ENCODE measurements around the gene HMMR. TPM values are rescaled to one million over a fixed set of nuclear protein-coding genes. Genes with fewer than 3 reads are reported as not detected.

HMMR gene
- total and polyA plus RNA-seq, 2 donors (not counting 1 experiment from before 2014, with no cell fraction given): 0.34 to 1.6 TPM

DNA sequence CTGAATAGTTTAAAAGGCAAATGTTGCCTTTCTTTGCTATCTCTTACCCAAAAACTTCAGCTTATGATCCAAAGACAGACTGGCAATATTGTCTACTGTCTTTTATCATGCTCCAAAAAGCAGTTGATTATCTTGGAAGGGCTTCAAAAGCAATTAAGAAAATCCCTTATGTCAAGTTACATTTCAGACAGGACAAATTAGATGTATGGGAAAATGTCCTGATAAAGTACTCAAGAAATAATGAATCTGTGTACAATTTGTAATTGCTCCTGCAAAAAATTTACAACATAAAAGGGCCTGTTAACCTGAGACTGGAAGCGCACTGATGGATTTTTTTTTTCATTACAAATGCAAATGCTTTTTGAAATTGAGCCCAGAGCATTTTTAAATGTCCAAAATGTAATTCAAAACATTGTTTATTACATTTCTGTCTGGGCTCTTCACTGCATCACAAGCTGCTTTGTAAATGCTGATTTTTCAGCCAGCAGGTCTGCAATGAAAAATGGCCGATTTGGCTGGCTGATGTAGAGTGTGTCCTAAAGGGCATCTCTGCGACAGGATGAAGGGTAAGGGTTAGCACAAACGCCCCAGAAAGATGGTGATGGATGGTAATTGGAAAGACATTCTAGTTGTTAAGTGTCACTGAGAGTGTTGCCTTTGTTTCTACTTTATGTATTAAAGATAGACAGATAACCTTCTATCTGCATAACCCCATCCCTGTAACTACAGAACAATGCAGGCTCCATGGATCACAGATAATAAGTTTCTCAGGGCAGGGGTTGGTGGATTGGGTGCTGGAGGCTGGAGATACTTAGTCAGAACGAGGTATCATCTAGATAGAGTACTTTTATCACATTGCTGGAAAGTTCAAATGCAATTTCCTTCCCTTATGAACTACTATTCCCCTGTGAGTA is 72.0 kb downstream of the HMMR start:
- Histone ChIP-seq H3K4me1 (ENCODE audit: control insufficient read depth in 2 of 2, insufficient read depth in 2 of 2, low read length in 2 of 2) (peaks cover 12 to 15% of the 10 kb centered on the region in 2 donors), H4K20me1 (ENCODE audit: control insufficient read depth, insufficient read depth, low read length, poor library complexity, severe bottlenecking) (no peaks in the 10 kb centered on the region), H3K9me3 (ENCODE audit: control extremely low read depth in 1 of 3, control insufficient read depth in 2 of 3, insufficient read depth in 1 of 3, low read length in 2 of 3) (no peaks in the 10 kb centered on the region), H2AFZ (ENCODE audit: insufficient read depth, low read depth, low read length, poor library complexity, severe bottlenecking) (no peak overlapping the region), H3K27me3 (replicated peaks in 1 of 4; ENCODE audit: control extremely low read depth in 1 of 4, control insufficient read depth in 3 of 4, insufficient read depth in 4 of 4, low read length in 3 of 4) (no peaks in the 10 kb centered on the region), H3K36me3 (replicated peaks in 1 of 2; ENCODE audit: control extremely low read depth in 1 of 2, control insufficient read depth in 1 of 2, extremely low read depth in 1 of 2, insufficient read depth in 2 of 2, low read length in 1 of 2) (no peaks in the 10 kb centered on the region), H3K4me3 (ENCODE audit: control extremely low read depth in 1 of 5, extremely low read depth in 1 of 5, insufficient read depth in 1 of 5, low read depth in 2 of 5, low read length in 4 of 5) (no peak overlapping the region), H3K9ac (ENCODE audit: low read length) (no peak overlapping the region), H3K79me2 (ENCODE audit: control insufficient read depth, insufficient read depth, low read length) (no peaks in the 10 kb centered on the region), H3K4me2 (replicated peaks; ENCODE audit: low read depth, low read length, poor library complexity, severe bottlenecking) (no peak overlapping the region), H3K27ac (ENCODE audit: low read length in 2 of 2) (no peak overlapping the region)
- peaks cover 26% of the 10 kb centered on the region for H3K4me1 Mint-ChIP-seq
- H3K27ac Mint-ChIP-seq: no peak overlapping the region
- no peak for DNase-seq
- ChIA-PET CTCF (no interaction called here), POLR2A (no interaction called here)
- H3K4me3 Mint-ChIP-seq: no peak overlapping the region
- 100% methylated on average over 1 of the region's 5 CpGs for WGBS (ENCODE audit: insufficient coverage)
- peaks cover 4% of the 10 kb centered on the region for H3K9me3 Mint-ChIP-seq (ENCODE audit: insufficient read depth)
- intact Hi-C loops (cut with micrococcal nuclease): no loop called here
- no peak for ATAC-seq (ENCODE audit: low read depth)
- no peaks in the 10 kb centered on the region for H3K27me3 Mint-ChIP-seq
- TF ChIP-seq, protein P1, sequence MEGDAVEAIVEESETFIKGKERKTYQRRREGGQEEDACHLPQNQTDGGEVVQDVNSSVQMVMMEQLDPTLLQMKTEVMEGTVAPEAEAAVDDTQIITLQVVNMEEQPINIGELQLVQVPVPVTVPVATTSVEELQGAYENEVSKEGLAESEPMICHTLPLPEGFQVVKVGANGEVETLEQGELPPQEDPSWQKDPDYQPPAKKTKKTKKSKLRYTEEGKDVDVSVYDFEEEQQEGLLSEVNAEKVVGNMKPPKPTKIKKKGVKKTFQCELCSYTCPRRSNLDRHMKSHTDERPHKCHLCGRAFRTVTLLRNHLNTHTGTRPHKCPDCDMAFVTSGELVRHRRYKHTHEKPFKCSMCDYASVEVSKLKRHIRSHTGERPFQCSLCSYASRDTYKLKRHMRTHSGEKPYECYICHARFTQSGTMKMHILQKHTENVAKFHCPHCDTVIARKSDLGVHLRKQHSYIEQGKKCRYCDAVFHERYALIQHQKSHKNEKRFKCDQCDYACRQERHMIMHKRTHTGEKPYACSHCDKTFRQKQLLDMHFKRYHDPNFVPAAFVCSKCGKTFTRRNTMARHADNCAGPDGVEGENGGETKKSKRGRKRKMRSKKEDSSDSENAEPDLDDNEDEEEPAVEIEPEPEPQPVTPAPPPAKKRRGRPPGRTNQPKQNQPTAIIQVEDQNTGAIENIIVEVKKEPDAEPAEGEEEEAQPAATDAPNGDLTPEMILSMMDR (IDR thresholded peaks at IDR 0.05): no peak
- TF ChIP-seq EZH2 (IDR thresholded peaks at IDR 0.05; ENCODE audit: borderline replicate concordance, insufficient read depth, low read depth, low read length, poor library complexity, severe bottlenecking): no peak

DNA sequence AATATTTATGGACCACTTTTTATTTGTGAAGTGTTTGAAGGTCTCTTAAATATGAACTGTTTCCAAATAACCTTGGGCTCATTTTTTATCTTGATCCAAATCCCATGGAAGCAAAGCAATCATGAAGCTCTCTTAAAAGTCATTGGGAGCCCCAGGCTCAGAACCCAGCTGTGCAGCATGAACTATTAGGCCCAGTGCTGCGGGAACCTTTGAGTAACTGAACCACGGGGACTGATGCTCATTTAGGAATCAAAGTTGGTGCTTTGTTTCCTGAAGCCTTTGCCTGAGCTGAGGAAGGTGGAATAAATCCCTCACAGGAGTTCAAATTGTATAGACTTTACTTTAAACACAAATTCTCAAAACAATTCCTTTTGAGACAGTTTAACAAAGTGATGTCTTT is 72.8 kb downstream of the HMMR start:
- Mint-ChIP-seq H3K9me3 (ENCODE audit: insufficient read depth) (peaks cover 4% of the 10 kb centered on the region), H3K27ac (no peak overlapping the region), H3K4me3 (no peak overlapping the region), H3K4me1 (peaks cover 28% of the 10 kb centered on the region), H3K27me3 (no peaks in the 10 kb centered on the region)
- ChIA-PET CTCF (no interaction called here), POLR2A (no interaction called here)
- Histone ChIP-seq H2AFZ (ENCODE audit: insufficient read depth, low read depth, low read length, poor library complexity, severe bottlenecking) (no peak overlapping the region), H3K79me2 (ENCODE audit: control insufficient read depth, insufficient read depth, low read length) (no peaks in the 10 kb centered on the region), H4K20me1 (ENCODE audit: control insufficient read depth, insufficient read depth, low read length, poor library complexity, severe bottlenecking) (no peaks in the 10 kb centered on the region), H3K4me2 (replicated peaks; ENCODE audit: low read depth, low read length, poor library complexity, severe bottlenecking) (no peak overlapping the region), H3K36me3 (replicated peaks in 1 of 2; ENCODE audit: control extremely low read depth in 1 of 2, control insufficient read depth in 1 of 2, extremely low read depth in 1 of 2, insufficient read depth in 2 of 2, low read length in 1 of 2) (no peaks in the 10 kb centered on the region), H3K9me3 (ENCODE audit: control extremely low read depth in 1 of 3, control insufficient read depth in 2 of 3, insufficient read depth in 1 of 3, low read length in 2 of 3) (no peaks in the 10 kb centered on the region), H3K27ac (ENCODE audit: low read length in 2 of 2) (no peak overlapping the region), H3K9ac (ENCODE audit: low read length) (no peak overlapping the region), H3K4me1 (ENCODE audit: control insufficient read depth in 2 of 2, insufficient read depth in 2 of 2, low read length in 2 of 2) (peaks cover 12 to 15% of the 10 kb centered on the region in 2 donors), H3K4me3 (ENCODE audit: control extremely low read depth in 1 of 5, extremely low read depth in 1 of 5, insufficient read depth in 1 of 5, low read depth in 2 of 5, low read length in 4 of 5) (no peak overlapping the region), H3K27me3 (replicated peaks in 1 of 4; ENCODE audit: control extremely low read depth in 1 of 4, control insufficient read depth in 3 of 4, insufficient read depth in 4 of 4, low read length in 3 of 4) (no peaks in the 10 kb centered on the region)
- DNase-seq (no peak), ATAC-seq (ENCODE audit: low read depth) (no peak)
- TF ChIP-seq, protein P1 (IDR thresholded peaks at IDR 0.05): no peak
- no peak for TF ChIP-seq EZH2 (IDR thresholded peaks at IDR 0.05; ENCODE audit: borderline replicate concordance, insufficient read depth, low read depth, low read length, poor library complexity, severe bottlenecking)
- intact Hi-C loops (cut with micrococcal nuclease): no loop called here
- 100% methylated on average over 1 of the region's 2 CpGs for WGBS (ENCODE audit: insufficient coverage)
